ENCODE results near the gene ZBTB20.

GRCh38 chr3:114333923-114334240 is 813.2 kb downstream of the ZBTB20 start:
- no peak for TF ChIP-seq CTCF (IDR thresholded peaks at IDR 0.05)
- no peak for TF ChIP-seq POLR2AphosphoS5 (IDR thresholded peaks at IDR 0.05)
- TF ChIP-seq POLR2A (IDR thresholded peaks at IDR 0.05), result no peak
